Measurements from ENCODE around the gene CEP44. TPM values are rescaled to one million over a fixed set of nuclear protein-coding genes. Genes with fewer than 3 reads are reported as not detected.

The CEP44 gene
- total RNA-seq, 1 experiment from 2014 or later = 15.3 TPM

GRCh38 chr4:174254613-174255012 is 29.1 kb upstream of the CEP44 start:
- TF ChIP-seq CTCF (IDR thresholded peaks at IDR 0.05; ENCODE audit: unreplicated experiment) = no peak
- Mint-ChIP-seq H3K27me3 (ENCODE audit: insufficient read depth, unreplicated experiment) (no peaks in the 10 kb centered on the region), H3K4me1 (ENCODE audit: insufficient read depth, unreplicated experiment) (no peaks in the 10 kb centered on the region), H3K9me3 (ENCODE audit: unreplicated experiment) (no peaks in the 10 kb centered on the region), H3K27ac (ENCODE audit: low read depth, unreplicated experiment) (no peak overlapping the region), H3K36me3 (ENCODE audit: insufficient read depth, unreplicated experiment) (peaks cover 5% of the 10 kb centered on the region), H3K4me3 (ENCODE audit: unreplicated experiment) (no peak overlapping the region)
- ChIA-PET POLR2A (no interaction called here), CTCF (no interaction called here)
- intact Hi-C loops (cut with micrococcal nuclease) = no loop called here
- no TSS peak for BruUV-seq (replicated peaks)
- no peak for DNase-seq (ENCODE audit: unreplicated experiment)

GRCh38 chr4:174255374-174255773 is 28.3 kb upstream of the CEP44 start:
- Mint-ChIP-seq H3K4me1 (ENCODE audit: insufficient read depth, unreplicated experiment) (no peaks in the 10 kb centered on the region), H3K36me3 (ENCODE audit: insufficient read depth, unreplicated experiment) (peaks cover 5% of the 10 kb centered on the region), H3K9me3 (ENCODE audit: unreplicated experiment) (no peaks in the 10 kb centered on the region), H3K4me3 (ENCODE audit: unreplicated experiment) (no peak overlapping the region), H3K27me3 (ENCODE audit: insufficient read depth, unreplicated experiment) (no peaks in the 10 kb centered on the region), H3K27ac (ENCODE audit: low read depth, unreplicated experiment) (no peak overlapping the region)
- POLR2A ChIA-PET = interaction anchor here (0.9 to 2.9 kb wide), 2 partner anchors 28 to 51 kb away, joined by 3 to 12 read pairs; partner anchors contain the start of genes CEP44 and FBXO8
- intact Hi-C loops (cut with micrococcal nuclease) = no loop called here
- CTCF ChIA-PET = no interaction called here
- BruUV-seq (replicated peaks) = no TSS peak
- no peak for DNase-seq (ENCODE audit: unreplicated experiment)
- no peak for TF ChIP-seq CTCF (IDR thresholded peaks at IDR 0.05; ENCODE audit: unreplicated experiment)

GRCh38 chr4:174255786-174256185 is 27.9 kb upstream of the CEP44 start:
- no peak for TF ChIP-seq CTCF (IDR thresholded peaks at IDR 0.05; ENCODE audit: unreplicated experiment)
- CTCF ChIA-PET = interaction anchor here (1.4 kb wide), 1 partner anchor 33 kb away, joined by 3 read pairs; no protein-coding TSS in a partner anchor
- Mint-ChIP-seq H3K36me3 (ENCODE audit: insufficient read depth, unreplicated experiment) (peaks cover under 1% of the 10 kb centered on the region), H3K27me3 (ENCODE audit: insufficient read depth, unreplicated experiment) (no peaks in the 10 kb centered on the region), H3K4me1 (ENCODE audit: insufficient read depth, unreplicated experiment) (no peaks in the 10 kb centered on the region), H3K9me3 (ENCODE audit: unreplicated experiment) (no peaks in the 10 kb centered on the region), H3K27ac (ENCODE audit: low read depth, unreplicated experiment) (no peak overlapping the region), H3K4me3 (ENCODE audit: unreplicated experiment) (peak overlapping the region; percentile 29)
- POLR2A ChIA-PET = interaction anchor here (0.9 to 2.9 kb wide), 2 partner anchors 27 to 51 kb away, joined by 3 to 12 read pairs; partner anchors contain the start of genes CEP44 and FBXO8
- peak; percentile 23 for DNase-seq (ENCODE audit: unreplicated experiment)
- BruUV-seq (replicated peaks) = no TSS peak
- intact Hi-C loops (cut with micrococcal nuclease) = no loop called here

- Mint-ChIP-seq H3K4me3 (ENCODE audit: unreplicated experiment) (peak overlapping the region; percentile 29), H3K36me3 (ENCODE audit: insufficient read depth, unreplicated experiment) (no peaks in the 10 kb centered on the region), H3K4me1 (ENCODE audit: insufficient read depth, unreplicated experiment) (no peaks in the 10 kb centered on the region), H3K27ac (ENCODE audit: low read depth, unreplicated experiment) (no peak overlapping the region), H3K9me3 (ENCODE audit: unreplicated experiment) (no peaks in the 10 kb centered on the region), H3K27me3 (ENCODE audit: insufficient read depth, unreplicated experiment) (no peaks in the 10 kb centered on the region)
- POLR2A ChIA-PET = interaction anchor here (0.9 to 2.9 kb wide), 4 partner anchors 10 to 52 kb away, joined by 3 to 12 read pairs (median 5); partner anchors contain the start of genes CEP44 and FBXO8
- intact Hi-C loops (cut with micrococcal nuclease) = no loop called here
- no TSS peak for BruUV-seq (replicated peaks)
- CTCF ChIA-PET = interaction anchor here (1.4 kb wide), 1 partner anchor 34 kb away, joined by 3 read pairs; no protein-coding TSS in a partner anchor
- no peak for TF ChIP-seq CTCF (IDR thresholded peaks at IDR 0.05; ENCODE audit: unreplicated experiment)
- DNase-seq (ENCODE audit: unreplicated experiment) = peak; percentile 41
Measured at GRCh38 chr4:174256277-174256713, 27.4 kb upstream of the CEP44 start.

Measured in MCF 10A (cell line).